ENCODE measurements around the gene GATA2.

GATA2 gene

DNA sequence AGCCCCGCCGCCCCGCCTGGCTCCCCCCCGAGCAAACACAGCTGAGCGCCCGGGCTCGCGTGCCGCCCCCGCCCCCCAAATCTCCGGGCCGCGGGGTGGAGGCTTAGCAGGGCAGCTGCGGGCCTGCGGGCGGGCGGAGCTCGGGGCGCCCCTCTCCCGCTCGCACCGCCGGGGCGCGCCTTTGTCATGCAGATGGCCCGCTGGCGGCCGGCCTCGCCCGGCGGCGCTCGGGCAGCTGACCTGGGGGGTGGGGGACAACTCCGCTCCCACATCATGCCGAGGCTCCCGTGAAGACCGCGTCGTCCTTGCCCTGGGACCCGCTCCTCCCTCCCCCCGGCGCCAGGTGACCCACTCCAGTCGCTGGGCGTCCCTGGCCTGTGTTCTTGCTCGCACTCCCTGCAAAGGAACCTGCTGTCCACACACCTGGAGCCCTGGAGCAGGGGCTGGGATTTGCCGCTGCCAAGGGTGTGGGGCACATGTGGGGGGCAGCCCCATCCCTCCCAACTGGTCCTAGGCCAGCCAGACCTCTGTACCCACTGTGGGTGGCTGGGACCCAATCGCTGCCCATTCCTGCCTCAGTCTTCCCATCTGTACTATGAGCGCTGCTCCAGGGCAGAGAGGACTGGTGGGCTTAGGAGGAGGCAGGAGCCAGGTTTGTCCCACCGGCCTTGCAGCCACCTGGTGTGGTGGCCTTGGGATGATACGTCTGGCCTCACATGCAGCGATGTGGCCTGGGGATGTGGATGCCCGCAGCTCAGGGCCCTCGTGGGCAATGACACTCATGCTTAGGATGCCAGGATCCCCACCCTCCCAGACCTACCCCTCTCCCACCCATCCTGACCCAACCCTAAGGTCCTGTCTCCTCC lies 59.8 kb downstream of the GATA2 start:
- no peak for DNase-seq (ENCODE audit: low read depth)

DNA sequence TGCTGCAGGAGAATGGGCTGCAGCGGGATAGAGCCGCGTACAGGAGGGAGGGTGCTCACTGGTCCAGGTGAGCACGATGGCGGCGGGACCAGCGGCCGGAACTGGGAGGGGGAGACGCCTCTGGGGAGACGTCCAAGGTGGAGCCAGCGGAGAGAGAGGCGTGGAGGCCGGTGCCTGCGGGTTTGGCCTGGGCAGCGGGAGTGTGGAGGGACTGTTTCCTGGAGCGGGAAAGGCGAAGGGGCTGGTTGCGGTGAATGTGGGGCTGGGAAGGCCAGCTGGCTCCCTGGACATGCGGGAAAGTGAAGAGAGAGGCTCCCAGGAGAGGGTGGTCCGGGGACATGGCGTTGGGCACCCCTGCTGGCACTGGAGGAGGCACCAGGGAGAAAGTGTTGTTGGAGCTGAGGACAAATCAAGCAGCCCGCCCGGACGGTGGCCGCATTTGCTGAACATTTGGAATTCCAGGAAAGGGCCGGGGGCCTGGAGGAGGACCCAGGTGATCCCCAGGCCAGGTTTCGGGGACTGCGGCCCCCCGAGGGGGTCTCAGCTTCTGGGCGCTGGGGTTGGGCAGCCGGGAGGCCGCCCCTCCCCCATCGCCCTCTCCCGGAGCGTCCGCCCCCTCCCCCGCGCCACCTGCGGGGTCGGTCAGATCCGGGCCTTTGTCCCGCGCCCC lies 60.6 kb downstream of the GATA2 start:
- no peak for DNase-seq (ENCODE audit: low read depth)

DNA sequence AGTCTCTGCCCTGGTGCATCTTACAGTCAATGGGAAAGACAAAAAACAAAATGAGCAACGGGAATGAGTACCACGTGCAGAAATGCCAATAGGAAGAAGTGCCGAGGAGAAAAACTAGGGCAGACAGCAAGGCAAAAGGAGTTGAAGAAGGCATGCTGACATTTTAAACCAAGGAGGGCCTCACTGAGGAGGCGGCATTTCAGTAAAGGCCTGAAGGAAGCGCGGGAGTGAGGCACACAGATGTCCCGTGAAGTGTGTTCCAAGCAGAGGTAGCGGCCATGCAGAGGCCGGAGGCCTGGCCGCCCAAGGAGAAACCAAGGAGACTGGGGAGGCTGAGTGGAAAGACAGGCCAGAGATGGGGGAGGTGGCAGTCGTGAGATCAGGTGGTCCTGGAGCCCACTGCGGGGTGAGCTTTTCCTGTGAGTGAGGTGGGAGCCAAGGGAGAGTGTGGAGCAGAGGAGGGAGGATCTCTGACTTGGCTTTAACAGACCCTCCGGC lies 61.1 kb downstream of the GATA2 start:
- DNase-seq (ENCODE audit: low read depth): no peak

DNA sequence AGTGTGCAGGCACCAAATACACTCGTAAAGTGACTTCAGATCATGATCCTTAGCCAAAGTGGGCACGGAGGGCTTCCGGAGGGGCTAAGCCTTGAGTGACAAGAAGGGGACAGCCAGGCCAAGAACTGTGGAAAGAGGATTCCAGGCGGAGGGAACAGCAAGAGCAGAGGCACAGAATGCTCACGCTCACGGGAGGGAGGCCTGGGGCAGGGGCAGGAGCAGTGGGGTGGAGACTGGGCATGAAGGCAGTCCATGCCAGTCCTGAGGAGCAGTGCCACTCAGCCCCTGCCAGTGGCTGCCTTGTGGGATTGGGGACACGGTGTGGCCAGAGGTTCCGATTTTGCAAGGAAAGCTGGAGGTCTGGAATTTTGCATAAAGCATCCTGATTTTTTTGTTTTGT lies 62.3 kb downstream of the GATA2 start:
- no peak for DNase-seq (ENCODE audit: low read depth)

DNA sequence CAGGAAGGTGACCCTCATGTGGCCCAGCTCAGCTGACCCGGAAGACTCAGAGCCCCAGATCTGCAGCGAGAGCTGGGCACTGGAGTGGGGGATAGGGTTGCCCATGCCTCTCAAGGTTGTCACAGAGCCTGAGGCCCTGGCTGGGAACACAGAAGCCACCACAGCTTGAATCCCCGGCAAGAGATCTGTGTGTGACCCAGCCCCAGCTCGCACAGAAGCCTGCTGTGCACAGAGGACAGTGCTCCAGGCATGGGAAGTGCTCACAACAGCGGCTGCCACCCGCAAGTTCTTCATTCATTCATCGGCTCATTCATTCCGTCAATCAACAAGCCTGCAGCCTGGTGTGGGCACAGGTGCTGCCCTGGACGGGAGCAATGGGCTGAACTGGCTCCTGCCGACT lies 62.7 kb downstream of the GATA2 start:
- no peak for DNase-seq (ENCODE audit: low read depth)

DNA sequence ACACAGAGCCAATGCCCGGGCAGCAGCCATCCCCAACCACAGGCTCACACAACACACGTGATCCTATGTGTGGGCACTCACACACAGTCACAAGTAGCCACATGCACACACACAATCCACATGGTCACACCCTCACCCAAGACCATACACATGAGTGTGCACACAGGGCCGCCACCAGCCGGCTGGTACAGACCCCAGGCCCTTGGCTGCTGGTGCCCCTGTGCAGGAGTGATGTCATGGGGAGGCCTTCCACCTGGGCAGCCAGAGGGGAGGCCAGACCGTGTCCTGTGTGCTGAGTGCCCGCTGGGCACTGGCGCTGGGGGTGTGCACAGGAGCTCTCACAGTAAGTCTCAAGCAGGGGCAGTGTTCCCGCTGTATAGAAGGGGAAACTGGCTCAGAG lies 63.2 kb downstream of the GATA2 start:
- no peak for DNase-seq (ENCODE audit: low read depth)

All from stromal cell of bone marrow (primary cell).